Stimulated activated memory B cell treated with anti-CD40 and anti-IgM and Interleukin-4, amounts not matched to agents 10 μg/mL and 1 μg/mL and 100 μg/mL, for 72 hours (primary cell): Measurements from ENCODE around the gene ABHD14A.
A peak's percentile ranks its signal among the peaks of the same experiment; 100 is the strongest.

Experiments
- ATAC-seq: fragments of 150-1000 bp; cut with Tn5 transposase; 2 replicates; pipeline ENCODE4 v1.10.0; 2021
- H3K27ac Mint-ChIP-seq: one replicate; pipeline ENCODE4 v1.8.0; 2022; ENCODE audit warnings: mild to moderate bottlenecking, mixed read lengths
- H3K27me3 Mint-ChIP-seq: one replicate; pipeline ENCODE4 v1.8.0; 2022; ENCODE audit warnings: mixed read lengths
- H3K36me3 Mint-ChIP-seq: one replicate; pipeline ENCODE4 v1.8.0; 2022; ENCODE audit warnings: mixed read lengths
- H3K4me1 Mint-ChIP-seq: one replicate; pipeline ENCODE4 v1.8.0; 2022; ENCODE audit warnings: mixed read lengths
- H3K4me3 Mint-ChIP-seq: one replicate; pipeline ENCODE4 v1.8.0; 2022; ENCODE audit warnings: mild to moderate bottlenecking, moderate library complexity, mixed read lengths
- H3K9me3 Mint-ChIP-seq: one replicate; pipeline ENCODE4 v1.8.0; 2022; ENCODE audit warnings: mixed read lengths

The ABHD14A gene

GRCh38 chr3:51971350-51971749 is 3.5 kb upstream of the ABHD14A start:
- ATAC-seq = no peak
- no peak overlapping the region for H3K27ac Mint-ChIP-seq
- no peak overlapping the region for H3K4me3 Mint-ChIP-seq
- no peaks in the 10 kb centered on the region for H3K9me3 Mint-ChIP-seq
- H3K4me1 Mint-ChIP-seq = peaks cover 58% of the 10 kb centered on the region
- H3K27me3 Mint-ChIP-seq = no peaks in the 10 kb centered on the region
- H3K36me3 Mint-ChIP-seq = no peaks in the 10 kb centered on the region

- Mint-ChIP-seq H3K36me3 (no peaks in the 10 kb centered on the region), H3K4me3 (peak overlapping the region; percentile 90), H3K27ac (peak overlapping the region; percentile 94), H3K27me3 (no peaks in the 10 kb centered on the region), H3K4me1 (peaks cover 33% of the 10 kb centered on the region), H3K9me3 (no peaks in the 10 kb centered on the region)
- peak; percentile 27 for ATAC-seq
These were observed 444 bp upstream of the ABHD14A start for GRCh38 chr3:51974277-51974962.

GRCh38 chr3:51975852-51976549 is 1.1 kb downstream of the ABHD14A start:
- ATAC-seq = no peak
- peaks cover 31% of the 10 kb centered on the region for H3K4me1 Mint-ChIP-seq
- H3K9me3 Mint-ChIP-seq = no peaks in the 10 kb centered on the region
- peak overlapping the region; percentile 90 for H3K4me3 Mint-ChIP-seq
- peak overlapping the region; percentile 94 for H3K27ac Mint-ChIP-seq
- H3K36me3 Mint-ChIP-seq = no peaks in the 10 kb centered on the region
- H3K27me3 Mint-ChIP-seq = no peaks in the 10 kb centered on the region

GRCh38 chr3:51977446-51978142 is 2.7 kb downstream of the ABHD14A start:
- Mint-ChIP-seq H3K4me3 (no peak overlapping the region), H3K36me3 (no peaks in the 10 kb centered on the region), H3K27ac (no peak overlapping the region), H3K9me3 (no peaks in the 10 kb centered on the region), H3K27me3 (no peaks in the 10 kb centered on the region), H3K4me1 (peaks cover 36% of the 10 kb centered on the region)
- ATAC-seq = no peak

GRCh38 chr3:51978143-51978502 is 3.3 kb downstream of the ABHD14A start:
- no peak for ATAC-seq

GRCh38 chr3:51980253-51980652 is 5.4 kb downstream of the ABHD14A start:
- Mint-ChIP-seq H3K4me1 (peaks cover 50% of the 10 kb centered on the region), H3K36me3 (no peaks in the 10 kb centered on the region), H3K4me3 (no peak overlapping the region), H3K27me3 (no peaks in the 10 kb centered on the region), H3K27ac (no peak overlapping the region), H3K9me3 (no peaks in the 10 kb centered on the region)
- no peak for ATAC-seq

More at GRCh38 chr3:51978143-51978502, 3.3 kb downstream of the ABHD14A start:
- H3K36me3 Mint-ChIP-seq = no peaks in the 10 kb centered on the region
- H3K9me3 Mint-ChIP-seq = no peaks in the 10 kb centered on the region
- peaks cover 42% of the 10 kb centered on the region for H3K4me1 Mint-ChIP-seq
- H3K27ac Mint-ChIP-seq = no peak overlapping the region
- H3K4me3 Mint-ChIP-seq = no peak overlapping the region
- no peaks in the 10 kb centered on the region for H3K27me3 Mint-ChIP-seq

GRCh38 chr3:51982352-51982837 is 7.5 kb downstream of the ABHD14A start:
- peak overlapping the region; percentile 92 for H3K4me3 Mint-ChIP-seq
- peak; percentile 68 for ATAC-seq
- H3K9me3 Mint-ChIP-seq = no peaks in the 10 kb centered on the region
- no peaks in the 10 kb centered on the region for H3K36me3 Mint-ChIP-seq
- peak overlapping the region; percentile 95 for H3K27ac Mint-ChIP-seq
- H3K4me1 Mint-ChIP-seq = peaks cover 41% of the 10 kb centered on the region
- no peaks in the 10 kb centered on the region for H3K27me3 Mint-ChIP-seq

GRCh38 chr3:51982838-51983577 is 8.1 kb downstream of the ABHD14A start, which contains the start of gene ACY1:
Gene ACY1, plus strand, starts transcription at chr3:51983535. Its CDS starts 530 bp downstream, at chr3:51984065.
- Mint-ChIP-seq H3K36me3 (no peaks in the 10 kb centered on the region), H3K27ac (peak within 1 kb of the TSS; percentile 95), H3K4me3 (peak within 1 kb of the TSS; percentile 92), H3K27me3 (no peaks in the 10 kb centered on the region), H3K9me3 (no peaks in the 10 kb centered on the region), H3K4me1 (peaks cover 41% of the 10 kb centered on the region)
- ATAC-seq = peak; percentile 90

GRCh38 chr3:51983578-51984268 is 8.9 kb downstream of the ABHD14A start:
- Mint-ChIP-seq H3K36me3 (no peaks in the 10 kb centered on the region), H3K4me3 (peak overlapping the region; percentile 92), H3K9me3 (no peaks in the 10 kb centered on the region), H3K27ac (peak overlapping the region; percentile 95), H3K27me3 (no peaks in the 10 kb centered on the region), H3K4me1 (peaks cover 42% of the 10 kb centered on the region)
- ATAC-seq = no peak

GRCh38 chr3:51984269-51984647 is 9.4 kb downstream of the ABHD14A start:
- peak overlapping the region; percentile 92 for H3K4me3 Mint-ChIP-seq
- ATAC-seq = no peak
- peak overlapping the region; percentile 95 for H3K27ac Mint-ChIP-seq
- no peaks in the 10 kb centered on the region for H3K27me3 Mint-ChIP-seq
- peaks cover 48% of the 10 kb centered on the region for H3K4me1 Mint-ChIP-seq
- no peaks in the 10 kb centered on the region for H3K36me3 Mint-ChIP-seq
- H3K9me3 Mint-ChIP-seq = no peaks in the 10 kb centered on the region

- no peaks in the 10 kb centered on the region for H3K9me3 Mint-ChIP-seq
- no peak for ATAC-seq
- H3K36me3 Mint-ChIP-seq = no peaks in the 10 kb centered on the region
- H3K4me1 Mint-ChIP-seq = peaks cover 48% of the 10 kb centered on the region
- peak overlapping the region; percentile 95 for H3K27ac Mint-ChIP-seq
- no peak overlapping the region for H3K4me3 Mint-ChIP-seq
- H3K27me3 Mint-ChIP-seq = no peaks in the 10 kb centered on the region
These were observed 10.2 kb downstream of the ABHD14A start for GRCh38 chr3:51985063-51985462.

GRCh38 chr3:51986010-51986947 is 11.4 kb downstream of the ABHD14A start:
- no peak overlapping the region for H3K4me3 Mint-ChIP-seq
- no peaks in the 10 kb centered on the region for H3K9me3 Mint-ChIP-seq
- no peak overlapping the region for H3K27ac Mint-ChIP-seq
- peaks cover 7% of the 10 kb centered on the region for H3K36me3 Mint-ChIP-seq
- H3K4me1 Mint-ChIP-seq = peaks cover 46% of the 10 kb centered on the region
- H3K27me3 Mint-ChIP-seq = no peaks in the 10 kb centered on the region
- no peak for ATAC-seq

GRCh38 chr3:51987568-51987967 is 12.7 kb downstream of the ABHD14A start:
- H3K4me1 Mint-ChIP-seq = peaks cover 51% of the 10 kb centered on the region
- no peak overlapping the region for H3K4me3 Mint-ChIP-seq
- H3K27me3 Mint-ChIP-seq = no peaks in the 10 kb centered on the region
- no peak overlapping the region for H3K27ac Mint-ChIP-seq
- no peaks in the 10 kb centered on the region for H3K9me3 Mint-ChIP-seq
- ATAC-seq = no peak
- peaks cover 19% of the 10 kb centered on the region for H3K36me3 Mint-ChIP-seq
